Right cardiac atrium (tissue), 5 donors: ENCODE measurements around the gene ANK3. TPM values are rescaled to one million over a fixed set of nuclear protein-coding genes. Genes with fewer than 3 reads are reported as not detected.

ENCODE experiments used
- ATAC-seq, 2 donors: fragments of 200-7000 bp; cut with Tn5 transposase; one replicate each; pipeline versions ENCODE4 v1.8.0 to v1.9.1; 2020; ENCODE audit warnings: moderate library complexity in 2 of 2, mild to moderate bottlenecking in 1 of 2
- DNase-seq, 3 donors: peaks; one replicate each; pipeline ENCODE4 v3.0.0-alpha.2; 2020
- H3K27ac ChIP-seq: one replicate; pipeline ENCODE4 v1.5.1; 2013; ENCODE audit warnings: mild to moderate bottlenecking, low read length, control low read depth, moderate library complexity
- H3K27me3 ChIP-seq: one replicate; pipeline ENCODE4 v1.6.1; 2013; ENCODE audit not compliant: control insufficient read depth, insufficient read depth
- H3K4me1 ChIP-seq: one replicate; pipeline ENCODE4 v1.6.1; 2013; ENCODE audit warnings: low read length; ENCODE audit not compliant: control insufficient read depth, insufficient read depth
- H3K4me3 ChIP-seq: one replicate; pipeline ENCODE4 v1.5.1; 2013; ENCODE audit warnings: low read length, control low read depth
- H3K9me3 ChIP-seq: one replicate; pipeline ENCODE4 v1.6.1; 2013; ENCODE audit warnings: low read length; ENCODE audit not compliant: control insufficient read depth
- WGBS: extraction: QIAGEN DNeasy Blood & Tissue Kit; methylation state at CpG from one replicate; pipeline ENCODE4 v1.1.7; 2013; 5-methylcytosine and 5-hydroxymethylcytosine counted together
- intact Hi-C, 4 donors: fragments of 100-400 bp; cut with DNase I; formaldehyde crosslinking; loops; one replicate each; pipeline versions ENCODE4 v1.11.0 to v1.14.0; 2022 to 2023
- polyA plus RNA-seq: library from polyadenylated mRNA; stranded (reverse); fragments of 200-250 nt; gene quantifications from one replicate; pipeline ENCODE4 v1.2.3, GENCODE V29; 2013
- total RNA-seq, 4 donors: library from RNA; stranded (reverse); fragmentation: NEBNext Ultra II Directional; extraction: Animal tissue kit (Norgen Biotek cat#: 25700); gene quantifications; one replicate each; pipeline ENCODE4 v1.2.1, GENCODE V29; 2021
- donor health status: healthy with polysubstance abuse.
- donor health status: DM: no; HTN: yes; CAD: no.
- donor health status: DM: no; HTN: no; CAD: no.
- donor health status: DM: no; HTN: yes; CAD: no; lungs with severe emphysema.
- donor health status: DM: yes; HTN: yes; CAD: no.

Gene ANK3
- total and polyA plus RNA-seq, 5 donors, result 59.8 to 196 (median 171) TPM

- DNase-seq, result no peak
- Histone ChIP-seq H3K9me3 (no peaks in the 10 kb centered on the region), H3K27me3 (no peaks in the 10 kb centered on the region), H3K4me1 (no peaks in the 10 kb centered on the region), H3K4me3 (no peak overlapping the region), H3K27ac (no peak overlapping the region)
- 88% methylated on average over 9 of the region's 9 CpGs for WGBS
- ATAC-seq, result no peak
- intact Hi-C loops, result no loop called here
Observed at GRCh38 chr10:60172363-60172990, 217.2 kb downstream of the ANK3 start.

GRCh38 chr10:60171436-60172013 is 218.2 kb downstream of the ANK3 start:
- intact Hi-C loops, result no loop called here
- no peaks in the 10 kb centered on the region for H3K9me3 ChIP-seq
- WGBS, result 86% methylated on average over 2 of the region's 2 CpGs
- H3K27me3 ChIP-seq, result no peaks in the 10 kb centered on the region
- H3K4me3 ChIP-seq, result no peak overlapping the region
- DNase-seq (no peak), ATAC-seq (no peak)
- no peak overlapping the region for H3K27ac ChIP-seq
- H3K4me1 ChIP-seq, result no peaks in the 10 kb centered on the region

- DNase-seq, result no peak
- intact Hi-C loops, result no loop called here
- WGBS, result 89% methylated on average over 3 of the region's 3 CpGs
- Histone ChIP-seq H3K4me1 (no peaks in the 10 kb centered on the region), H3K4me3 (no peak overlapping the region), H3K27ac (no peak overlapping the region), H3K9me3 (no peaks in the 10 kb centered on the region), H3K27me3 (no peaks in the 10 kb centered on the region)
- ATAC-seq, result no peak
Observed at GRCh38 chr10:60170250-60170649, 219.4 kb downstream of the ANK3 start.

- Histone ChIP-seq H3K27ac (no peak overlapping the region), H3K27me3 (no peaks in the 10 kb centered on the region), H3K4me3 (no peak overlapping the region), H3K4me1 (no peaks in the 10 kb centered on the region), H3K9me3 (no peaks in the 10 kb centered on the region)
- DNase-seq, result no peak
- WGBS, result 98% methylated on average over 2 of the region's 2 CpGs
- intact Hi-C loops, result no loop called here
- no peak for ATAC-seq
Observed at GRCh38 chr10:60169111-60169510, 220.6 kb downstream of the ANK3 start.

GRCh38 chr10:60167050-60167449 is 222.6 kb downstream of the ANK3 start:
- no peaks in the 10 kb centered on the region for H3K9me3 ChIP-seq
- ATAC-seq (no peak), DNase-seq (no peak)
- WGBS, result 50% methylated on average over 4 of the region's 4 CpGs
- intact Hi-C loops, result no loop called here
- H3K27me3 ChIP-seq, result no peaks in the 10 kb centered on the region
- no peak overlapping the region for H3K27ac ChIP-seq
- no peak overlapping the region for H3K4me3 ChIP-seq
- H3K4me1 ChIP-seq, result no peaks in the 10 kb centered on the region

- no peak for DNase-seq
- H3K9me3 ChIP-seq, result no peaks in the 10 kb centered on the region
- H3K4me3 ChIP-seq, result no peak overlapping the region
- no peak for ATAC-seq
- no peak overlapping the region for H3K27ac ChIP-seq
- intact Hi-C loops, result no loop called here
- no peaks in the 10 kb centered on the region for H3K4me1 ChIP-seq
- no peaks in the 10 kb centered on the region for H3K27me3 ChIP-seq
Observed at GRCh38 chr10:60163786-60164185, 225.9 kb downstream of the ANK3 start.

GRCh38 chr10:60162631-60163030 is 227.0 kb downstream of the ANK3 start:
- no peak overlapping the region for H3K27ac ChIP-seq
- no peaks in the 10 kb centered on the region for H3K4me1 ChIP-seq
- H3K27me3 ChIP-seq, result no peaks in the 10 kb centered on the region
- ATAC-seq, result no peak
- DNase-seq, result no peak
- intact Hi-C loops, result no loop called here
- 90% methylated on average over 1 of the region's 1 CpG for WGBS
- no peak overlapping the region for H3K4me3 ChIP-seq
- H3K9me3 ChIP-seq, result no peaks in the 10 kb centered on the region

- H3K4me3 ChIP-seq, result no peak overlapping the region
- WGBS, result 93% methylated on average over 6 of the region's 6 CpGs
- H3K27ac ChIP-seq, result no peak overlapping the region
- no peaks in the 10 kb centered on the region for H3K4me1 ChIP-seq
- H3K9me3 ChIP-seq, result no peaks in the 10 kb centered on the region
- no peaks in the 10 kb centered on the region for H3K27me3 ChIP-seq
- ATAC-seq (peak in 1 of 2 donors; percentile 45), DNase-seq (no peak)
- intact Hi-C loops, result no loop called here
Observed at GRCh38 chr10:60155943-60156683, 233.6 kb downstream of the ANK3 start.

- no peak for DNase-seq
- no peaks in the 10 kb centered on the region for H3K9me3 ChIP-seq
- WGBS, result 73% methylated on average over 3 of the region's 3 CpGs
- intact Hi-C loops, result no loop called here
- H3K27me3 ChIP-seq, result no peaks in the 10 kb centered on the region
- no peaks in the 10 kb centered on the region for H3K4me1 ChIP-seq
- no peak for ATAC-seq
- H3K27ac ChIP-seq, result no peak overlapping the region
- no peak overlapping the region for H3K4me3 ChIP-seq
Observed at GRCh38 chr10:60155099-60155877, 234.4 kb downstream of the ANK3 start.

- no peak overlapping the region for H3K27ac ChIP-seq
- H3K4me3 ChIP-seq, result no peak overlapping the region
- peak in 1 of 2 donors; percentile 25 for ATAC-seq
- no peaks in the 10 kb centered on the region for H3K27me3 ChIP-seq
- intact Hi-C loops, result no loop called here
- peaks cover 5% of the 10 kb centered on the region for H3K4me1 ChIP-seq
- 87% methylated on average over 2 of the region's 2 CpGs for WGBS
- no peak for DNase-seq
- H3K9me3 ChIP-seq, result no peaks in the 10 kb centered on the region
Observed at GRCh38 chr10:60149003-60149402, 240.7 kb downstream of the ANK3 start.

GRCh38 chr10:60148266-60148840 is 241.3 kb downstream of the ANK3 start:
- ATAC-seq, result peak in 1 of 2 donors; percentile 43
- Histone ChIP-seq H3K4me3 (no peak overlapping the region), H3K27ac (no peak overlapping the region), H3K27me3 (no peaks in the 10 kb centered on the region), H3K9me3 (no peaks in the 10 kb centered on the region), H3K4me1 (peaks cover 5% of the 10 kb centered on the region)
- intact Hi-C loops, result no loop called here
- no peak for DNase-seq
